Inferior parietal cortex (tissue), 1 donor: Measurements from ENCODE around the gene MTMR1.

ENCODE experiments used
- DNase-seq: peaks from one replicate; pipeline ENCODE4 v3.0.0-alpha.2; 2016; ENCODE audit errors: extremely low spot score

MTMR1 gene

DNA sequence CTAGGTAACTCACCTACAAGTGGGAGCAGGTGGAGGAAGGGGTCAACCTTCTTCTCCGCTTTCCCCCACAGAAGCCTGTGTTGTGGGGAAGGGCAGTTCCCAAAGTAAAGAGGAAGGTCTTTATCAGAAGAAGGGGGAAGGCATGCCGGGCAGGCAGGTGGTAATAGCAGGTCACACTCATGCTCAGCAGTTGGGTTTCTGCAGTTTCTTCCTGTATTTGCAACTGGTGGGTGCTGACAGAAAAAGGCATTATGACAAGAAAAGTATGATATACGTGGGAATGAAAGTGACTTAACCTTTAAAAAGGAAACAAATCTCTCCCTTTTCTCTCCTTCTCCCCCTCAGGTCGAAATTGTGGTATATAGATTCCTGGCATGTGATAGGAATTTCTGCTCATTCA, 3.7 kb downstream of the MTMR1 start:
- no peak for DNase-seq

DNA sequence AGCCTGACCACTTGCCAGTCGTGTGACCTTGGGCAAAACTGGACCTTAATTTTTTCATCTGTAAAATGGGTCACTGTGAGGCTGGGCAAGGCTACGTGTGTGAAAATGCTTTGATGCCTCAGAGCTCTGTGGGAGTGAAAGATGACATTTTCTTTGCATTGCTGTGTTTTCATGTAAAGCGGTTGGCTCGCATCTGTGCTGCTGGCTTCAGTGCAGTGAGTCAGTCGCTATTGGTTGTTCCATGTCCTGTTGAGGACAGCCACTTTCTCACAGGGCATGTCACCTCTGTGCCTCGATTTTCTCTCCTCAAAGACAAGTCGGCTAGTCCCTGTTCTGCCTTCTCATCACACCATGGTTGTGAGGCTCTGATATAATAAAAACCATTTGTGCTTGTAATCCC, 4.4 kb downstream of the MTMR1 start:
- DNase-seq: no peak

DNA sequence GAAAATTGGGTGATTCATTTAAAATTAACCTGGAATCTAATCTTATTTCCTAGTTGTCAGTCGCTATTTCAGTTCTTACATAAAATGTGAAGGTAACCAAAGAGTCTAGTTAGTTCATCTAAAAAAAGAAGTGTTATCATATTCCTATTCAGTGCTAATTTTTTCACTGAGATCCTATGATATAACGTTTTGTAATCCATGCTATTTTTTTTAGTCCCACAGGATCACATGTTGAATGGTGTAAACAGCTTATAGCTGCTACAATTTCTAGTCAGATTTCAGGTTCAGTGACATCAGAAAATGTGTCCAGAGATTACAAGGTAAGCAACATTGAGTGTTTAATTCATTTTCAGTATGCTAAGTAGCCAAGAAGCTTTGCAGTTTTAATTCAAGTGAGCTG, 5.8 kb downstream of the MTMR1 start:
- no peak for DNase-seq

- no peak for DNase-seq
Measured at GRCh38 chrX:150700107-150700506, 6.9 kb downstream of the MTMR1 start.

DNA sequence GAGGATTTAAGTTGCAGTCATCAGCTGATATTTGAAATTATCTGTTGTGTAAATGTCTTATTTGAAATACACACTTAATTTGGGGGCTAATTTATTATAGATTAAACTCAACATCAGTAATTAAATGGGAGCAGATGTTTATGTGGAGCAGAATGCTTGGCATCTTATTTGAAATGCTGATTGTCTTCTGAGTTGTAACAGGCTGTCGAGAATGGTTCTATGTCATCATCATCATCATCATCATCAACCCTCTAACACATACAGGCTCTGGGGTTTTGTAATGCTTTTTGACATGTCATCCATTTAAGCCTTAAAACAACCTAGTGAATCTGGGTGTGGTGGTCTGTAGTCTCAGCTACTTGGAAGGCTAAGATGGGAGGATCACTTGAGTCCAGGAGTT, 8.2 kb downstream of the MTMR1 start:
- no peak for DNase-seq

DNA sequence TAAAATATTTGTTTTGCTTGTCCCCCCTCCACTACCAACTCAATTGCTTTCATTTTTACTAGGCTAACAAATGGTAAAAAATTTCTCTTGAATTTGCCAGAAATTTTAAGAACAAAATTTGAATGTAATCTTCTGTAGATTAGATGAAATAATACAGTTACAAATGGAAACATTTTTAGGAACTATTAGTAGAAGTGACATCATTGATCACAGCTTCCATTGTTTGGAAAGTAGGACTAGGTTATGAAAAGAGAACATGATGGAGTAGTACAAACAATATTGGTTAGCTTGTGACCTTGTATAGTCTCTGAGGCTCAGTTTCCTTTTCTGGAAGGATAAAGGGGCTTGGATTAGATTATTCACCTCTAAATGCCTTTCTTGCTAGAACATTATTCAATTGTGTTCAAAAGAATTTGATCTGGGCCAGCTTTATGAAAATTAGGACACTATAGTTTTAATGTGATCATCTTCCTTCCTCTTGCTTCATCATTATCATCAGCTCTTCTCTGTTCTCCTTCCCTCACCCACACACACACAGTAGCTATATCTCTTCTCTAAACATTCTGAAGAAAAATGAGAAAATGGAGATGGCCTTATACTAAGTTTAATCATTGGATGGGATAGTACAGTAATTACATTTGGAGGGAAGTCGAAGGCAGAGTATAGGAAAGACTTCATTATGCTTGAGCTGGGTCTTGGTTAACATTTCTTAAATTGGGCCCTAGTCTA, 9.9 kb downstream of the MTMR1 start:
- DNase-seq: no peak

- no peak for DNase-seq
Measured at GRCh38 chrX:150703695-150703974, 10.4 kb downstream of the MTMR1 start.

DNA sequence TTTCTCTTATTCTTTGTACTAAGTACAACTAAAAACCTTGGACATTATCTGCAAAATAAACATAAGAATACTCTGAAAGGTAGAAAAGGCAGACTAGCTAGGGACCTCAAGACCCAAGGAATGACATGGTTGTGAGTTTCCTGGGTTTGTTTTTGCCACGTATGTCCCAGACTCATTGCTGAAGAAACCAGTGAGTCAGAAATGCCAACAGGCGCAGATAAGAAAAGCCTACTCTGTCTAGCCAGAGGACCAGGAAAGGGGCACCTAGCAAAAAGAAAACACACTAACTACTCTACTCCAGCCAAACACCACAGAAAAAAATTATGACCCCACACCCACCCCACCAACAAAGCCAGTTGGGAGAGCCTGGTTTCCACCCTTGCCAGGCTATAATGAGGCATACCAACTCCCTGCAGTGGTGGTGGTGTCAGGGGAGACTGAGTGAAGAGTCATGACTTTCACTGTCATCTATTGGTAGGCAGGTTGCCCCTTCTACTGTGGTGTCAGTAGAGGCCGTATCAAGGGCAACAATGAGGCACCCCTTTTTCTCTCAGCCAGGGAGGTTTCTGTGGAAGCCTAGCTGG, 10.9 kb downstream of the MTMR1 start:
- DNase-seq: no peak

- no peak for DNase-seq
Measured at GRCh38 chrX:150712619-150713018, 19.4 kb downstream of the MTMR1 start.

DNA sequence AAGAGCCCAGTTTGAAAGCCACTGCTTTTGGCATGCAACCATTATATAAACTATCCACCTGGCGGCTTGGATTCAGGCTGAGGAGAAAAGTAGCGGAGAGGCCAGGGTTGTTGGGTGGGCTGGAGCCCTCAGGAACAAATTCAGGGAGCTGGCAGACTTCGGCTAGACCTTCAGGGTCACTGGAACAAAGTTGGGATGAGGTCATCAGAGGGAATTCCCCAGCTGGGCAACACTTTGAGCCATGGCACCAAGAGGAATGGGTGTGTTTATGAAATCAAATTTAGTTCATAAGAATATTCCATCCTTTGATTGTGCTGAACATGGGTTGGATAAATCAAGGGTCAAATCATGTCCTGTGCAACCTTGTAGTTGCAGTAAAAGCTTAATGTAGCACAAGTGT, 22.0 kb downstream of the MTMR1 start:
- no peak for DNase-seq

DNA sequence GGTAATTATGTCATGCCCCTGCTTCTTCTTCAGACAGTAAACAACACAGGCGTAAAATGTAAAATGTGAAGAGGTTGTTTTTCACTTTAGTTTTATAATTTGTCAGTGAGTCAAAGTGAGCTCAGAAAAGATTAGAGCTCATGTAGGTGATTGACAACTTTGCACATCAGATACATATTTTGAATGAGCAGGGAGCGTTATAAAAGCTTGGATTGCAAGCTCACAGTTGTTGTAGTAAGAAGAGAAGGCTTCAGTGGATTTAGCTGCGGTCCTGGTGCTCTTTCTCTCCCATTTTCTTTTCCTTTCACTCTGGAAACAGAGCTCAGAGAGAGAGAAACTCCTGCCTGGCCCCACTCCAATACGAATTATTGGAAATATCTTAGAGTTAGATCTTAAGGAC, 26.4 kb downstream of the MTMR1 start:
- DNase-seq: no peak

GRCh38 chrX:150729956-150730355, 36.8 kb downstream of the MTMR1 start:
- DNase-seq: no peak

GRCh38 chrX:150730719-150731118, 37.5 kb downstream of the MTMR1 start:
- no peak for DNase-seq

- DNase-seq: peak; percentile 24
Measured at GRCh38 chrX:150731795-150732194, 38.6 kb downstream of the MTMR1 start.

- no peak for DNase-seq
Measured at GRCh38 chrX:150736475-150736874, 43.3 kb downstream of the MTMR1 start.

- DNase-seq: no peak
Measured at GRCh38 chrX:150752124-150752523, 58.9 kb downstream of the MTMR1 start.

DNA sequence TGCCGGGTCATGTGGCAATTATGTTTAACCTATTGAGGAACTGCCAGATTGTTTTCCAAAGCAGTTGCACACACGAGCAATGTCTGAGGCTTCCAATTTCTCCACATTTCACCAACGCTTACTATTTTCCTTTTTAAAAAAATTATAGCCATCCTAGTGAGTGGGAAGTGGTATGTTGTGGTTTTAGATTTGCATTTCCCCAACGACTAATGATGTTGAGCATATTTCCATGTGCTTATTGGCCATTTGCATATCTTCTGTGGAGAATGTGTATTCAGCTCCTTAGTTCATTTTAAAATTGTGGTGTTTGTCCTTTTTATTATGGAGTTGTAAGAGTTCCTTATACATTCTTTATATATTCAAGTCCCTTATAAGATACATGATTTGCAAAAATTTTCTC, 60.2 kb downstream of the MTMR1 start:
- DNase-seq: no peak

GRCh38 chrX:150753968-150754367, 60.8 kb downstream of the MTMR1 start:
- no peak for DNase-seq

- DNase-seq: no peak
Measured at GRCh38 chrX:150757371-150757770, 64.2 kb downstream of the MTMR1 start.

DNA sequence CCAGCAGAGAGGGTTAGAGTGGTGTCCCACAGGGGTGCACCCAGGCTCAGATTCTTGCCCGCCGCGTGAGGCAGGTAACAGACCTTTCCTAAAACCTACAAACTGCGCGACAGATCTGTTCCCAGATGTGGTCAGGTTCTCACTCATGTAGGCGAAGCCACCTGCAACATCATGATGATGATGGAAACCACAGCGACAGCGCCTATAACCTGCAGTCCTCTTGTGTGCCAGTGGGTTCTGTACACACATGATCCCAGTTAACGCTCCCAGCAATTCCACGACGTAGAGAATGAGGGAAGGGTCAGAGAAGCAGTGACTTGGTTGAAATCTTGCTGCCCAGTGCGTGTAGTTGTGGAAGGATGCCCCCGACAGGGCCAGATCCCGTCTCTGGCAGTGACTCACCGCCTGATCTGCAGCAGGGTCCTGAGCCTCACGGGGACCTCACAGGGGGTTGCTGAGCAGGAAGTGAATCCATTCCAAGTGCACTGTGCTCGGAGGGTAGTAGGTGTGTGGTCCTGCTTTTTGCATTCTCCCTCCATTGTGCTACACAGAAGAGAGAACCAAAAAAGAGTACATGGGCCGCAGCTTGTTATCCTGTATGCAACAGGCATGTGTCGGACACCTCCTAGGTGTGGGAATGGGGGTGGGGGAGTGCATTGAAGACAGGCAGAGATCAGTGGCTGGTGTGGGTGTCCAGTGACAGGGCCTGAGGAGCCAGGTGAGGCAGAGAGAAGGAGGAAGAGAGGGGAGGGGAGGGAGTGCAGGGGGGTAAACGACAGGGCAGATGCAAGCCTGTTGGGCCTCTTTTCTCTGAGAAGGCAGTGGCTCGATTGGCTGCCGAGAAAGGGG, 66.6 kb downstream of the MTMR1 start:
- no peak for DNase-seq

DNA sequence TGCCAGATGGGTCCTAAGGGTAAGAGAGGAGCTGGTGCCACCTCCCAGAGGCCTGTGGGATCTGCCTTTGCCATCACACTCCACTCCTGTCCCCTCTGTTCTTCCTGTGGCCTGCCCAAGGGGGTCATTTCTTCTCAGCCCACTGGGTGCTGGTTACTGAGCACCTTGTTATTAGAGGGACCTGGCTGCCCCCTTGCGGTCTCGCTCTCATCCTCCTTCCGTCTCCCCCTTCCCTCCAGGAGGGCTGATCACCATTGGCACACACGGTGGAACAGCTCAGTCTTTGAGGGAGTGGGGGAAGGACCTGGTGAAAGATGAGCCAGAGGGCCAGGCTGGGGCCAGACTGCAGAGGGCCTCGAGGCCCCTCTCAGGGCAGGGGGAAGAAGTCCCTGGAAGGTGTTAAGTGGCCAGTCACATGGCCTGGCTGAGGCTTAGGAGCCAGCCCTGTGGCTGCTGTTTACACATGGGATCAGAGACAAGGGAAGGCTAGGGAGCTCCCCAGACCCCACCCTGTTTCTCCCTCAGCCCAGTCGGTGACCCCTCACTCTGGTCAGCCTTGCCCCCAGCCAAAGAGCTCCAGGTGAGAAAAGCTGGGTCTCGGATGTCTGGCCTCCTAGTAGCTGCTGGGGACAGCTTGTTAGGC, 68.1 kb downstream of the MTMR1 start:
- DNase-seq: no peak

- DNase-seq: no peak
Measured at GRCh38 chrX:150761819-150762216, 68.6 kb downstream of the MTMR1 start.
